HepG2 (cell line): ENCODE data around the gene THRB. TPM values are rescaled to one million over a fixed set of nuclear protein-coding genes. Genes with fewer than 3 reads are reported as not detected.
A peak's percentile ranks its signal among the peaks of the same experiment; 100 is the strongest.

Source experiments
- CBFB ChIP-seq: sonication (generic); formaldehyde crosslinking; IDR thresholded peaks from 2 replicates; pipeline ENCODE4 v1.4.0; 2020; ENCODE audit warnings: missing genetic modification reagents
- CHD2 ChIP-seq: IDR thresholded peaks from 2 replicates; pipeline ENCODE4 v1.6.1; 2011; ENCODE audit warnings: low read depth, low read length, improper control_type of control experiment
- GTF3A ChIP-seq: sonication (generic); formaldehyde crosslinking; conservative IDR thresholded peaks from 2 replicates; pipeline ENCODE4 v1.4.0; 2020; ENCODE audit warnings: mild to moderate bottlenecking, missing genetic modification reagents
- HNRNPL ChIP-seq: fragments of 200-400 bp; formaldehyde crosslinking; IDR thresholded peaks from 2 replicates; pipeline ENCODE4 v1.6.1; 2017; ENCODE audit warnings: mild to moderate bottlenecking, low read depth, low read length
- HOXA3 ChIP-seq: sonication (generic); formaldehyde crosslinking; IDR thresholded peaks from 2 replicates; pipeline ENCODE4 v1.5.0; 2020; ENCODE audit warnings: missing genetic modification reagents
- KDM3A ChIP-seq: IDR thresholded peaks from 2 replicates; pipeline ENCODE4 v1.6.1; 2018; ENCODE audit warnings: low read depth, missing compliant biosample characterization
- LRRFIP1 ChIP-seq: sonication (generic); formaldehyde crosslinking; conservative IDR thresholded peaks from 2 replicates; pipeline ENCODE4 v1.4.0; 2020; ENCODE audit warnings: missing genetic modification reagents
- MAF1 ChIP-seq: sonication (generic); formaldehyde crosslinking; IDR thresholded peaks from 2 replicates; pipeline ENCODE4 v1.5.0; 2020; ENCODE audit warnings: missing genetic modification reagents, borderline replicate concordance
- MYNN ChIP-seq: sonication (generic); formaldehyde crosslinking; IDR thresholded peaks from 2 replicates; pipeline ENCODE4 v1.4.0; 2020; ENCODE audit warnings: mild to moderate bottlenecking, low read depth, missing genetic modification reagents
- NCOA2 ChIP-seq: sonication (generic); formaldehyde crosslinking; IDR thresholded peaks from 2 replicates; pipeline ENCODE4 v1.8.0; 2022; ENCODE audit warnings: inconsistent platforms
- SP5 ChIP-seq: IDR thresholded peaks from 2 replicates; pipeline ENCODE4 v1.6.1; 2016; ENCODE audit warnings: low read depth, borderline replicate concordance
- TEAD2 ChIP-seq: sonication (generic); formaldehyde crosslinking; IDR thresholded peaks from 2 replicates; pipeline ENCODE4 v1.9.0; 2021; ENCODE audit warnings: missing genetic modification reagents
- THRA ChIP-seq: sonication (generic); formaldehyde crosslinking; IDR thresholded peaks from 2 replicates; pipeline ENCODE4 v1.4.0; 2020; ENCODE audit warnings: missing genetic modification reagents, borderline replicate concordance
- ZBTB2 ChIP-seq: sonication (generic); formaldehyde crosslinking; IDR thresholded peaks from 2 replicates; pipeline ENCODE4 v1.8.0; 2022; ENCODE audit warnings: low read depth, missing genetic modification reagents
- ZBTB26 ChIP-seq: IDR thresholded peaks from 2 replicates; pipeline ENCODE4 v1.6.1; 2016; ENCODE audit warnings: missing compliant biosample characterization, missing genetic modification reagents, borderline replicate concordance
- ZHX1 ChIP-seq: sonication (generic); formaldehyde crosslinking; IDR thresholded peaks from 2 replicates; pipeline ENCODE4 v1.8.1; 2022; ENCODE audit warnings: low read depth, mild to moderate bottlenecking, missing genetic modification reagents
- ZNF124 ChIP-seq: sonication (generic); formaldehyde crosslinking; IDR thresholded peaks from 2 replicates; pipeline ENCODE4 v1.4.0; 2020; ENCODE audit warnings: missing genetic modification reagents
- ZNF33A ChIP-seq: sonication (generic); formaldehyde crosslinking; IDR thresholded peaks from 2 replicates; pipeline ENCODE4 v1.5.1; 2020; ENCODE audit warnings: missing genetic modification reagents, mild to moderate bottlenecking, moderate library complexity, borderline replicate concordance
- ZNF496 ChIP-seq: sonication (generic); formaldehyde crosslinking; IDR thresholded peaks from 2 replicates; pipeline ENCODE4 v1.8.1; 2023; ENCODE audit warnings: mild to moderate bottlenecking, moderate library complexity, missing genetic modification reagents; ENCODE audit not compliant: insufficient replicate concordance
- polyA plus RNA-seq, 8 experiments: library from polyadenylated mRNA; depleted of rRNA in 3 of 8; stranded (reverse) in 7 of 8; unstranded in 1 of 8; fragments of >200 nt; fragmentation: Illumina TruSeq in 4 of 8; extraction: Trizol in 4 of 8; gene quantifications; 2 replicates each; pipeline versions ENCODE4 v1.2.1 to v1.2.3, GENCODE V29; 2011 to 2016; ENCODE audit warnings: low read depth in 4 of 8, missing spikeins in 1 of 8, mixed read lengths in 1 of 8; ENCODE audit not compliant: insufficient read depth in 1 of 8
- total RNA-seq, 5 experiments: library from RNA; depleted of rRNA; stranded (reverse); fragments of >200 nt; fragmentation: Illumina TruSeq; extraction: Trizol; gene quantifications; 2 replicates each; pipeline ENCODE4 v1.2.3, GENCODE V29; 2016; ENCODE audit warnings: low read depth in 1 of 5

Gene THRB
- total and polyA plus RNA-seq, 2 of the 13 experiments (the other 11 are each of a cell fraction or from before 2014, with no cell fraction given), result 4.7 to 22.7 TPM

GRCh38 chr3:24494618-24495325 is at the start of gene THRB (continued):
- no peak for TF ChIP-seq SP5 (CRISPR knock-in tag)
- TF ChIP-seq LRRFIP1 (CRISPR knock-in tag), result no peak
- 0 out of 2 replicates have a peak, but pooled peaks have one; percentile 37 for TF ChIP-seq HNRNPL
- TF ChIP-seq ZHX1 (CRISPR knock-in tag), result 0 out of 2 replicates have a peak, but pooled peaks have one; percentile 20
- no peak for TF ChIP-seq TEAD2 (CRISPR knock-in tag)
- TF ChIP-seq NCOA2 (CRISPR knock-in tag), result no peak
- TF ChIP-seq CBFB (CRISPR knock-in tag), result no peak
- TF ChIP-seq MYNN (CRISPR knock-in tag), result no peak
- TF ChIP-seq ZNF496 (CRISPR knock-in tag), result no peak
- TF ChIP-seq ZNF124 (CRISPR knock-in tag), result no peak
- no peak for TF ChIP-seq ZNF33A (CRISPR knock-in tag)
- no peak for TF ChIP-seq ZBTB26 (CRISPR knock-in tag)
- no peak for TF ChIP-seq ZBTB2 (CRISPR knock-in tag)
- TF ChIP-seq HOXA3 (CRISPR knock-in tag), result peak; percentile 29; the same call in 1 of the 2 replicates
- TF ChIP-seq CHD2, result no peak
- peak; percentile 68; the same call in 1 of the 2 replicates for TF ChIP-seq THRA (CRISPR knock-in tag)
- TF ChIP-seq MAF1 (CRISPR knock-in tag), result no peak
- TF ChIP-seq GTF3A (CRISPR knock-in tag), result no peak
- 0 out of 2 replicates have a peak, but pooled peaks have one; percentile 22 for TF ChIP-seq KDM3A
